NB4 (cell line): ENCODE measurements around the gene TMEM30B.

Experiments
- DNase-seq: peaks from one replicate; pipeline ENCODE4 v3.0.0; 2010; ENCODE audit warnings: low read depth
- H3K4me3 ChIP-seq: one replicate; pipeline ENCODE4 v1.5.1; 2011; ENCODE audit warnings: mild to moderate bottlenecking, low read depth, low read length, moderate library complexity
- CTCF ChIP-seq: IDR thresholded peaks from one replicate; pipeline ENCODE4 v1.5.1; 2012; ENCODE audit warnings: low read depth, low read length
- MYC ChIP-seq: IDR thresholded peaks from 2 replicates; pipeline ENCODE4 v1.6.1; 2011; ENCODE audit warnings: low read depth, low read length
- POLR2A ChIP-seq: IDR thresholded peaks from 2 replicates; pipeline ENCODE4 v1.6.1; 2011; ENCODE audit warnings: mild to moderate bottlenecking; ENCODE audit not compliant: insufficient read length; ENCODE audit errors: extremely low read depth
- TF ChIP-seq, protein P1 (sequence below): IDR thresholded peaks from 2 replicates; pipeline ENCODE4 v1.6.1; 2011; ENCODE audit warnings: low read depth, low read length

Gene TMEM30B

DNA sequence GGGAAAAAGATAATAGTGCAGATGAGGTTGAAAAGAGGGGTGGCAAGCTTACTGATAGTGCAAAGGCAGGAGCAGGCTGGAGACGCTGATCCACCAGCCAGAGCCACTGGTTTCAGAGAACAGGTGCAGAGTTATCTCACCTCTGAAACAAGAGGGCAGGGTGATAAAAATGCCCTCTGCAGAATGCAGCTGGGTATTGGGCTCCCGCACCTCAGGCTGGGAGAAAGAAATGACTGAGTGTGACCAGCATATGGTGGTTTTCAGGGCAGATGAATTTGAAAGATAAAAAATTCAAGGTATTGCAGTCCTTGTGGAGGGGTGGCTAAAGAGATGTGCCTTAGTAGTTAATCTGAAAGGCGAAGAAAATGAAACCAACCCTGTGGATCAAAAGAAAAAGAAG lies 2.9 kb upstream of the TMEM30B start:
- no peak for DNase-seq
- TF ChIP-seq MYC = no peak
- TF ChIP-seq CTCF = no peak
- TF ChIP-seq POLR2A = no peak
- H3K4me3 ChIP-seq = no peak overlapping the region

- TF ChIP-seq MYC = no peak
- no peak for DNase-seq
These were observed 1.6 kb upstream of the TMEM30B start for GRCh38 chr14:61282746-61283145.

DNA sequence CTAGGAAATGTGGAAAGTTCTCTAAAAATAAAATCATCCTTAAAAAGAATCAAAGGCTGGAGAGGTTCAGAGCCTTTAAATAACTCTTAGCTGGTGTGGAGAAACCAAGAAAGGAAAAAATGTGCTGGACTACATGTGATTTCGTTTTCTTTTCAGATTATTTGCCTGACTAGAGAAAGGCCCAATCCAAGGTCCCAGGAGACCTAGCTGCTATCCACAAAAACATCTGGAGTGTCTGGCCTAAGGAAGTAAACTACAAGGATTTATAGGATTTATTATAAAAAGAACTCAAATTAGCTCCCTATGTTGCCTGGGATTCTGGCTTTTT lies 774 bp upstream of the TMEM30B start:
- H3K4me3 ChIP-seq = no peak overlapping the region

More at GRCh38 chr14:61282746-61283145, 1.6 kb upstream of the TMEM30B start:
- H3K4me3 ChIP-seq = no peak overlapping the region

GRCh38 chr14:61280526-61281185 lies 482 bp downstream of the TMEM30B start:
- no peak for TF ChIP-seq POLR2A
- no peak for TF ChIP-seq MYC
- no peak overlapping the region for H3K4me3 ChIP-seq
- DNase-seq = no peak

More for the DNA sequence above, 774 bp upstream of the TMEM30B start:
- TF ChIP-seq CTCF (no peak), POLR2A (no peak), MYC (no peak)
- TF ChIP-seq, protein P1, sequence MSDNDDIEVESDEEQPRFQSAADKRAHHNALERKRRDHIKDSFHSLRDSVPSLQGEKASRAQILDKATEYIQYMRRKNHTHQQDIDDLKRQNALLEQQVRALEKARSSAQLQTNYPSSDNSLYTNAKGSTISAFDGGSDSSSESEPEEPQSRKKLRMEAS = no peak
- no peak for DNase-seq

DNA sequence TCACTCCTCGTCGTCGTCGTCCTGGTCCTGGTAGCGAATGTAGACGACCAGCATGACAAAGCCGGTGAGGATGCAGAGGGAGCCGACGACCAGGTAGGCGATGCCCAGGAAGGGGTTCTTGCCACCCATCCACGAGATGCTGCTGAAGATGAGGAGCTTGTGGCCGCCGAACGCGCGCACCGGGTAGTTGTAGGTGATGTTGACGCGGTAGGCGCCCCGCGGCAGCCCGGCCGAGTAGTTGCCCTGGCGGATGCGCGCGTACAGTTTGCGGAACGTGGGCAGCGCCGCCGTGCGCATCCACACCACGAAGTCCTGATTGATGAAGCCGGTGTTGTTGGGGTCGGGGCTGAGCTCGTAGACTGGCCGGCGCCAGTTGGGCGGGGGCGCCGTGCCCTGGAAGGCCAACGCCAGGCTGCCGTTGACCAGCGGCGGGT lies 1.0 kb downstream of the TMEM30B start:
- no peak overlapping the region for H3K4me3 ChIP-seq
- DNase-seq = no peak
- TF ChIP-seq, protein P1 = no peak
- TF ChIP-seq POLR2A (no peak), CTCF (no peak), MYC (no peak)

DNA sequence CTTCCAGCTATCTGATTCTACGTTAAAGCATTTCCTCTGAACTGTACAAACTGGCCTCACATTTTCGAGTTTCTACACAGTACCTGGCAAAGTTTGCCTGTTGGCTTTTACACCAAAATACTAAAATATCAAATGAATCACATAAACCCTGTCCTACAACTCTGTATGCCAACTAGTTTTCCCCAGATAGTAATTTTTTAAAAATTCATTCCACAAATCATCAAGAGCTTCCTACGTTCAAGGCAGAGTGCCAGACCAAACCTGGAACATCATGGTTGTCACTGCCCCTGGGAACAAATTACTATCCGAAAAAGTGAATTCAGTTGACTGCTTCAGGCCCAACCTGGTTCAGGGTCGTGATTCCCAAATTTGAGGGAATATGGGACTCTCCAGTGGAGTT lies 2.1 kb downstream of the TMEM30B start:
- DNase-seq = no peak
- no peak for TF ChIP-seq POLR2A
- no peak for TF ChIP-seq CTCF
- TF ChIP-seq, protein P1 = no peak
- no peak for TF ChIP-seq MYC
- H3K4me3 ChIP-seq = no peak overlapping the region

DNA sequence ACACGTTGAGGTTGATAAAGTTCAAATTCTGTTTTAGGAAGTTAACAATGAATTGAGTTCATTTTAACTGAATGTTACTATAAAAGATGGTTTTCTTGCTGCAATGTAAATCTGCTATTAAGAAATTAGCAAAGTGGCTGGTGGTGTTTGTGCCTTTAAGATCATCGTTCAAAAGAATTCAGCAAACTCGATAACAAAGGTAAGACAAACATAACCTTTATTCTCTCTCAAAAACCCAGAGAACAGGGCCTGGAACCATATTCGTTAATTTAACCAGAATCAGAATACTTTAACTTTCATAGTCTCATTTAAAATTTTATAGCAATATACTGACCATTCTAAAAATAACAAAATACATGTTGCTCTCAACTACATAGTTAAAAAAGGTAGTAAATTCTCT lies 3.4 kb downstream of the TMEM30B start:
- TF ChIP-seq, protein P1 = no peak
- TF ChIP-seq MYC = no peak
- TF ChIP-seq POLR2A = no peak
- TF ChIP-seq CTCF = no peak
- DNase-seq = no peak
- no peak overlapping the region for H3K4me3 ChIP-seq
